HEK293 (cell line): ENCODE data around the gene SLC2A4.

Experiments
- BCL6B ChIP-seq: fragments of 450-650 bp; formaldehyde crosslinking; IDR thresholded peaks from 2 replicates; pipeline ENCODE4 v1.5.1; 2017; ENCODE audit warnings: missing biosample characterization, missing genetic modification characterization
- INSM2 ChIP-seq: fragments of 450-650 bp; formaldehyde crosslinking; IDR thresholded peaks from 2 replicates; pipeline ENCODE4 v1.5.1; 2016; ENCODE audit warnings: missing biosample characterization, missing genetic modification characterization
- KLF8 ChIP-seq: fragments of 450-650 bp; formaldehyde crosslinking; IDR thresholded peaks from 2 replicates; pipeline ENCODE4 v1.5.1; 2016; ENCODE audit warnings: missing biosample characterization, missing genetic modification characterization
- PATZ1 ChIP-seq: fragments of 450-650 bp; formaldehyde crosslinking; IDR thresholded peaks from 2 replicates; pipeline ENCODE4 v1.5.1; 2016; ENCODE audit warnings: missing biosample characterization, missing genetic modification characterization
- PRDM4 ChIP-seq: fragments of 450-650 bp; formaldehyde crosslinking; IDR thresholded peaks from 2 replicates; pipeline ENCODE4 v1.5.1; 2017; ENCODE audit warnings: missing biosample characterization, missing genetic modification characterization
- SCRT1 ChIP-seq: fragments of 450-650 bp; formaldehyde crosslinking; IDR thresholded peaks from 2 replicates; pipeline ENCODE4 v1.5.1; 2016; ENCODE audit warnings: missing biosample characterization, missing genetic modification characterization, borderline replicate concordance
- SCRT2 ChIP-seq: fragments of 450-650 bp; formaldehyde crosslinking; IDR thresholded peaks from 2 replicates; pipeline ENCODE4 v1.5.1; 2016; ENCODE audit warnings: missing biosample characterization, missing genetic modification characterization
- SETDB1 ChIP-seq: IDR thresholded peaks from one replicate; pipeline ENCODE4 v1.6.1; 2017; ENCODE audit warnings: mild to moderate bottlenecking, low read length, moderate library complexity, mixed read lengths; ENCODE audit not compliant: insufficient read length
- SP2 ChIP-seq: fragments of 450-650 bp; formaldehyde crosslinking; IDR thresholded peaks from 2 replicates; pipeline ENCODE4 v1.5.1; 2016; ENCODE audit warnings: missing biosample characterization, missing genetic modification characterization
- ZBTB10 ChIP-seq: fragments of 450-650 bp; formaldehyde crosslinking; IDR thresholded peaks from 2 replicates; pipeline ENCODE4 v1.5.1; 2016; ENCODE audit warnings: missing biosample characterization, missing genetic modification characterization
- ZIC2 ChIP-seq: fragments of 450-650 bp; formaldehyde crosslinking; IDR thresholded peaks from 2 replicates; pipeline ENCODE4 v1.5.1; 2016; ENCODE audit warnings: missing biosample characterization, missing genetic modification characterization
- ZNF121 ChIP-seq: fragments of 450-650 bp; formaldehyde crosslinking; IDR thresholded peaks from 2 replicates; pipeline ENCODE4 v1.5.1; 2016; ENCODE audit warnings: missing biosample characterization, missing genetic modification characterization
- ZNF175 ChIP-seq: fragments of 450-650 bp; formaldehyde crosslinking; IDR thresholded peaks from 2 replicates; pipeline ENCODE4 v1.5.1; 2016; ENCODE audit warnings: missing biosample characterization, missing genetic modification characterization
- ZNF23 ChIP-seq: fragments of 450-650 bp; formaldehyde crosslinking; IDR thresholded peaks from 2 replicates; pipeline ENCODE4 v1.5.1; 2016; ENCODE audit warnings: missing biosample characterization, missing genetic modification characterization, borderline replicate concordance
- ZNF292 ChIP-seq: fragments of 450-650 bp; formaldehyde crosslinking; IDR thresholded peaks from 2 replicates; pipeline ENCODE4 v1.5.1; 2016; ENCODE audit warnings: low read depth, missing biosample characterization, missing genetic modification characterization, borderline replicate concordance
- ZNF324 ChIP-seq: fragments of 450-650 bp; formaldehyde crosslinking; IDR thresholded peaks from 2 replicates; pipeline ENCODE4 v1.5.1; 2016; ENCODE audit warnings: missing biosample characterization, missing genetic modification characterization
- ZNF366 ChIP-seq: fragments of 450-650 bp; formaldehyde crosslinking; conservative IDR thresholded peaks from 2 replicates; pipeline ENCODE4 v1.5.1; 2016; ENCODE audit warnings: missing biosample characterization, missing genetic modification characterization
- ZNF433 ChIP-seq: fragments of 450-650 bp; formaldehyde crosslinking; IDR thresholded peaks from 2 replicates; pipeline ENCODE4 v1.5.1; 2016; ENCODE audit warnings: missing biosample characterization, missing genetic modification characterization, low read depth
- ZNF513 ChIP-seq: fragments of 450-650 bp; IDR thresholded peaks from 2 replicates; pipeline ENCODE4 v1.5.1; 2018; ENCODE audit warnings: missing biosample characterization, missing genetic modification characterization
- ZNF530 ChIP-seq: fragments of 450-650 bp; formaldehyde crosslinking; IDR thresholded peaks from 2 replicates; pipeline ENCODE4 v1.5.1; 2016; ENCODE audit warnings: low read depth, missing biosample characterization, missing genetic modification characterization
- ZNF548 ChIP-seq: fragments of 450-650 bp; formaldehyde crosslinking; IDR thresholded peaks from 2 replicates; pipeline ENCODE4 v1.5.1; 2016; ENCODE audit warnings: missing biosample characterization, missing genetic modification characterization
- ZNF560 ChIP-seq: fragments of 450-650 bp; formaldehyde crosslinking; IDR thresholded peaks from 2 replicates; pipeline ENCODE4 v1.5.1; 2017; ENCODE audit warnings: missing biosample characterization, missing genetic modification characterization, borderline replicate concordance
- ZNF623 ChIP-seq: fragments of 450-650 bp; formaldehyde crosslinking; IDR thresholded peaks from 2 replicates; pipeline ENCODE4 v1.5.1; 2016; ENCODE audit warnings: missing biosample characterization, missing genetic modification characterization
- ZNF626 ChIP-seq: fragments of 450-650 bp; sonication (Bioruptor Pico); formaldehyde crosslinking; IDR thresholded peaks from 2 replicates; pipeline ENCODE4 v1.5.1; 2018; ENCODE audit warnings: missing biosample characterization, missing genetic modification characterization, inconsistent platforms
- ZNF777 ChIP-seq: fragments of 450-650 bp; formaldehyde crosslinking; IDR thresholded peaks from 2 replicates; pipeline ENCODE4 v1.5.1; 2017; ENCODE audit warnings: missing biosample characterization, missing genetic modification characterization, borderline replicate concordance
- ZNF785 ChIP-seq: fragments of 450-650 bp; formaldehyde crosslinking; IDR thresholded peaks from 2 replicates; pipeline ENCODE4 v1.5.1; 2016; ENCODE audit warnings: missing biosample characterization, missing genetic modification characterization
- ZNF791 ChIP-seq: fragments of 450-650 bp; formaldehyde crosslinking; IDR thresholded peaks from 2 replicates; pipeline ENCODE4 v1.5.1; 2016; ENCODE audit warnings: missing biosample characterization, missing genetic modification characterization
- ZSCAN16 ChIP-seq: fragments of 450-650 bp; formaldehyde crosslinking; IDR thresholded peaks from 2 replicates; pipeline ENCODE4 v1.5.1; 2016; ENCODE audit warnings: missing biosample characterization, missing genetic modification characterization

Gene SLC2A4

GRCh38 chr17:7281074-7281952, at the start of gene SLC2A4 (continued):
- TF ChIP-seq ZNF513 (tag by site-specific recombination) (no peak), ZIC2 (tag by site-specific recombination) (peak; percentile 70), ZNF785 (no peak), ZNF292 (tag by site-specific recombination) (no peak), ZNF433 (no peak), ZNF623 (no peak), ZSCAN16 (tag by site-specific recombination) (no peak), SCRT1 (tag by site-specific recombination) (no peak), INSM2 (tag by site-specific recombination) (no peak), KLF8 (tag by site-specific recombination) (peak; percentile 81), SCRT2 (tag by site-specific recombination) (peak; percentile 0; the same call in 1 of the 2 replicates), PRDM4 (tag by site-specific recombination) (no peak), ZNF175 (tag by site-specific recombination) (no peak), ZBTB10 (tag by site-specific recombination) (0 out of 2 replicates have a peak, but pooled peaks have one; percentile 33), ZNF366 (tag by site-specific recombination) (no peak; the same call in 1 of the 2 replicates), ZNF777 (tag by site-specific recombination) (no peak), SP2 (peak; percentile 88), ZNF23 (no peak), ZNF324 (tag by site-specific recombination) (0 out of 2 replicates have a peak, but pooled peaks have one; percentile 25), SETDB1 (no peak), ZNF560 (tag by site-specific recombination) (no peak), ZNF626 (tag by site-specific recombination) (no peak), PATZ1 (peak; percentile 98), ZNF530 (tag by site-specific recombination) (no peak), ZNF121 (peak; percentile 72; the same call in 1 of the 2 replicates), BCL6B (tag by site-specific recombination) (no peak), ZNF791 (no peak), ZNF548 (tag by site-specific recombination) (no peak; the same call in 1 of the 2 replicates)
